Esophagus squamous epithelium (tissue), 5 donors: ENCODE data around the gene NT5C3B. TPM values are rescaled to one million over a fixed set of nuclear protein-coding genes. Genes with fewer than 3 reads are reported as not detected.
A peak's percentile ranks its signal among the peaks of the same experiment; 100 is the strongest.

Experiments used
- DNase-seq: peaks from one replicate; lab custom pipeline; 2025; lab: John Stamatoyannopoulos, UW
- H3K27ac ChIP-seq, 4 donors: fragments of 200-600 bp; sonication (generic); one replicate each; pipeline ENCODE4 v1.5.1; 2016 to 2019; ENCODE audit warnings: mild to moderate bottlenecking in 1 of 4
- H3K27me3 ChIP-seq, 4 donors: fragments of 200-600 bp; sonication (generic); 1 replicate in 3 of 4; 2 replicates in 1 of 4; pipeline versions ENCODE4 v1.5.1 to v1.6.0; 2017 to 2021; ENCODE audit warnings: antibody characterized with exemption in 1 of 4
- H3K36me3 ChIP-seq, 3 donors: fragments of 200-600 bp; sonication (generic); one replicate each; pipeline ENCODE4 v1.5.1; 2016 to 2019
- H3K4me1 ChIP-seq, 3 donors: fragments of 200-600 bp; sonication (generic); one replicate each; pipeline ENCODE4 v1.5.1; 2017 to 2019
- H3K4me3 ChIP-seq, 4 donors: fragments of 200-600 bp; sonication (generic); 1 replicate in 3 of 4; 2 replicates in 1 of 4; pipeline ENCODE4 v1.5.1; 2016 to 2019; ENCODE audit warnings: mild to moderate bottlenecking in 2 of 4, moderate library complexity in 1 of 4
- H3K9me3 ChIP-seq, 3 donors: fragments of 200-600 bp; sonication (generic); one replicate each; pipeline ENCODE4 v1.5.1; 2016 to 2019
- CTCF ChIP-seq, 6 experiments: fragments of 450-650 bp in 4 of 6; fragments of 200-600 bp in 2 of 6; sonication (generic) in 2 of 6; IDR thresholded peaks; one replicate each; pipeline ENCODE4 v1.5.1; 2016 to 2019; ENCODE audit warnings: antibody characterized with exemption in 6 of 6, mild to moderate bottlenecking in 4 of 6, moderate library complexity in 4 of 6
- POLR2A ChIP-seq, 4 donors: fragments of 450-650 bp; IDR thresholded peaks; one replicate each; pipeline ENCODE4 v1.6.1; 2017; ENCODE audit warnings: antibody characterized with exemption in 4 of 4, mild to moderate bottlenecking in 4 of 4, moderate library complexity in 3 of 4
- whole genome bisulfite sequencing, 2 donors: methylation state at CpG; one replicate each; pipeline ENCODE4 v1.1.5; 2018; 5-methylcytosine and 5-hydroxymethylcytosine counted together
- intact Hi-C: fragments of 100-400 bp; cut with DNase I; formaldehyde crosslinking; loops from one replicate; pipeline ENCODE4 v1.15.0; 2022
- total RNA-seq, 4 donors: library from RNA; depleted of rRNA; stranded (reverse); fragments of >200 nt; gene quantifications; one replicate each; pipeline ENCODE4 v1.1.0, GENCODE V29; 2016
- donor health status: DM: yes; HTN: yes; CAD: no.

The NT5C3B gene
- total RNA-seq, 4 donors from 2014 or later, result 23.8 to 45.4 (median 30.5) TPM

GRCh38 chr17:41873559-41874292 lies 37.7 kb upstream of the NT5C3B start:
- 97 to 99% methylated on average over 7 to 9 of the region's 10 CpGs for WGBS, 2 donors
- no peak overlapping the region for H3K27ac ChIP-seq
- no peak for TF ChIP-seq CTCF (IDR thresholded peaks at IDR 0.05)
- TF ChIP-seq POLR2A (IDR thresholded peaks at IDR 0.05), result no peak
- H3K27me3 ChIP-seq, result no peaks in the 10 kb centered on the region
- H3K36me3 ChIP-seq, result peaks cover 24 to 96% (median 44%) of the 10 kb centered on the region in 3 donors
- intact Hi-C loops, result no loop called here
- no peak for DNase-seq
- H3K4me1 ChIP-seq, result peaks cover 0 to 12% (median 0%) of the 10 kb centered on the region in 3 donors
- no peaks in the 10 kb centered on the region for H3K9me3 ChIP-seq
- no peak overlapping the region for H3K4me3 ChIP-seq

- no peaks in the 10 kb centered on the region for H3K9me3 ChIP-seq
- intact Hi-C loops, result no loop called here
- H3K36me3 ChIP-seq, result peaks cover 20 to 95% (median 32%) of the 10 kb centered on the region in 3 donors
- peaks cover 0 to 12% (median 0%) of the 10 kb centered on the region in 3 donors for H3K4me1 ChIP-seq
- H3K4me3 ChIP-seq, result no peak overlapping the region
- no peak for DNase-seq
- 96 to 100% methylated on average over 4 of the region's 10 CpGs for WGBS, 2 donors
- H3K27me3 ChIP-seq, result no peaks in the 10 kb centered on the region
- TF ChIP-seq CTCF (IDR thresholded peaks at IDR 0.05) (no peak), POLR2A (IDR thresholded peaks at IDR 0.05) (no peak)
- H3K27ac ChIP-seq, result no peak overlapping the region
These were observed 35.8 kb upstream of the NT5C3B start for GRCh38 chr17:41871789-41872188.

- DNase-seq, result no peak
- intact Hi-C loops, result no loop called here
- TF ChIP-seq POLR2A (IDR thresholded peaks at IDR 0.05) (no peak), CTCF (IDR thresholded peaks at IDR 0.05) (no peak)
These were observed 34.6 kb upstream of the NT5C3B start for GRCh38 chr17:41870627-41871026.

GRCh38 chr17:41870097-41870496 lies 34.1 kb upstream of the NT5C3B start:
- TF ChIP-seq POLR2A (IDR thresholded peaks at IDR 0.05) (no peak), CTCF (IDR thresholded peaks at IDR 0.05) (no peak)
- H3K27ac ChIP-seq, result peak overlapping the region in 1 of 4 donors; percentile 43
- 81 to 93% methylated on average over 2 of the region's 2 CpGs for WGBS, 2 donors
- intact Hi-C loops, result no loop called here
- peaks cover 20 to 87% (median 30%) of the 10 kb centered on the region in 3 donors for H3K36me3 ChIP-seq
- no peaks in the 10 kb centered on the region for H3K27me3 ChIP-seq
- peaks cover 0 to 16% (median 4%) of the 10 kb centered on the region in 3 donors for H3K4me1 ChIP-seq
- H3K4me3 ChIP-seq, result no peak overlapping the region
- no peaks in the 10 kb centered on the region for H3K9me3 ChIP-seq
- DNase-seq, result no peak

More at GRCh38 chr17:41870627-41871026, 34.6 kb upstream of the NT5C3B start:
- no peak overlapping the region for H3K27ac ChIP-seq
- H3K9me3 ChIP-seq, result no peaks in the 10 kb centered on the region
- no peak overlapping the region for H3K4me3 ChIP-seq
- H3K36me3 ChIP-seq, result peaks cover 20 to 89% (median 30%) of the 10 kb centered on the region in 3 donors
- peaks cover 0 to 13% (median 2%) of the 10 kb centered on the region in 3 donors for H3K4me1 ChIP-seq
- WGBS, 2 donors, result 93% methylated on average over 5 to 7 of the region's 7 CpGs
- H3K27me3 ChIP-seq, result no peaks in the 10 kb centered on the region

GRCh38 chr17:41869426-41869825 lies 33.4 kb upstream of the NT5C3B start:
- Histone ChIP-seq H3K27me3 (no peaks in the 10 kb centered on the region), H3K4me1 (peaks cover under 1 to 19% (median 4%) of the 10 kb centered on the region in 3 donors), H3K36me3 (peaks cover 20 to 80% (median 30%) of the 10 kb centered on the region in 3 donors), H3K4me3 (no peak overlapping the region), H3K9me3 (no peaks in the 10 kb centered on the region), H3K27ac (peak overlapping the region in 2 of 4 donors; percentile 23 to 43)
- intact Hi-C loops, result no loop called here
- no peak for TF ChIP-seq POLR2A (IDR thresholded peaks at IDR 0.05)
- no peak for TF ChIP-seq CTCF (IDR thresholded peaks at IDR 0.05)
- WGBS, 2 donors, result 37 to 50% methylated on average over 5 to 7 of the region's 9 CpGs
- DNase-seq, result no peak
